ENCODE results near the gene SRBD1. TPM values are rescaled to one million over a fixed set of nuclear protein-coding genes. Genes with fewer than 3 reads are reported as not detected.

The SRBD1 gene
- total RNA-seq, 1 experiment from 2014 or later = 22.8 TPM

DNA sequence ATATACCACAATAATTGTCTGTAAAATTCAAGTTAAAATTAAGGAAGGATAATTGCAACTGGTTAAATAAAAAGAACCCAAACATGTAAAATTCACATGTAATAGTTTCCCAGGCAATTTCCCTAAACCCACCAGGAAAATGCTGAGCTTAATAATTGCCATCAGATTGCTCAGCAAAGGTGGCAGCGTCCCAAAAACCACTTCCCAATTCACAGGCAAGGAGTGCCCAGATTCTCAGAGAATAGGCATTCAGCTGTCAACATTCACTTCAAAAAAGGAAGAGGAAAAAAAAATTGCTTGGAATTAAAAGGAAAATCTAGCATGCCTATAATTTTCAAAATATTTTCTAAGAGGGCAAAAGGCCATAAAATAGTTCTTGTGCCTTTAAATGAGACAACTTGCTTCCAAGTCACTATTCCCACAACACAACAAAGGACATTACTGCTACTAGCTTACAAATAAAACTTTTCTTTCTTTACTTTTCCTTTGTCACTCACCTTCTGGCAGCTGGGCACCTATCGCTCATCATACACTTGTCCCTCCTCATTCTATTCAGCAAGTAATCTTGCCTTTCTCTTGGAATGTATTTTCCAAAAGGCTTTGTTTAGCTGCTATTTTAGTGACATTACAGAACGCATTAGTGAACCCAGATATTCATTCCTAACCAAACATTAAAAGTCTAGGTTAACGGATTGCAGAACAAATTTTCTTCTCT, 15.2 kb downstream of the SRBD1 start (continued):
- TF ChIP-seq ATF1 (CRISPR knock-in tag; IDR thresholded peaks at IDR 0.05) = no peak
- TF ChIP-seq, protein P1, sequence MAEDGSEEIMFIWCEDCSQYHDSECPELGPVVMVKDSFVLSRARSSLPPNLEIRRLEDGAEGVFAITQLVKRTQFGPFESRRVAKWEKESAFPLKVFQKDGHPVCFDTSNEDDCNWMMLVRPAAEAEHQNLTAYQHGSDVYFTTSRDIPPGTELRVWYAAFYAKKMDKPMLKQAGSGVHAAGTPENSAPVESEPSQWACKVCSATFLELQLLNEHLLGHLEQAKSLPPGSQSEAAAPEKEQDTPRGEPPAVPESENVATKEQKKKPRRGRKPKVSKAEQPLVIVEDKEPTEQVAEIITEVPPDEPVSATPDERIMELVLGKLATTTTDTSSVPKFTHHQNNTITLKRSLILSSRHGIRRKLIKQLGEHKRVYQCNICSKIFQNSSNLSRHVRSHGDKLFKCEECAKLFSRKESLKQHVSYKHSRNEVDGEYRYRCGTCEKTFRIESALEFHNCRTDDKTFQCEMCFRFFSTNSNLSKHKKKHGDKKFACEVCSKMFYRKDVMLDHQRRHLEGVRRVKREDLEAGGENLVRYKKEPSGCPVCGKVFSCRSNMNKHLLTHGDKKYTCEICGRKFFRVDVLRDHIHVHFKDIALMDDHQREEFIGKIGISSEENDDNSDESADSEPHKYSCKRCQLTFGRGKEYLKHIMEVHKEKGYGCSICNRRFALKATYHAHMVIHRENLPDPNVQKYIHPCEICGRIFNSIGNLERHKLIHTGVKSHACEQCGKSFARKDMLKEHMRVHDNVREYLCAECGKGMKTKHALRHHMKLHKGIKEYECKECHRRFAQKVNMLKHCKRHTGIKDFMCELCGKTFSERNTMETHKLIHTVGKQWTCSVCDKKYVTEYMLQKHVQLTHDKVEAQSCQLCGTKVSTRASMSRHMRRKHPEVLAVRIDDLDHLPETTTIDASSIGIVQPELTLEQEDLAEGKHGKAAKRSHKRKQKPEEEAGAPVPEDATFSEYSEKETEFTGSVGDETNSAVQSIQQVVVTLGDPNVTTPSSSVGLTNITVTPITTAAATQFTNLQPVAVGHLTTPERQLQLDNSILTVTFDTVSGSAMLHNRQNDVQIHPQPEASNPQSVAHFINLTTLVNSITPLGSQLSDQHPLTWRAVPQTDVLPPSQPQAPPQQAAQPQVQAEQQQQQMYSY (CRISPR knock-in tag; IDR thresholded peaks at IDR 0.05) = no peak
- no peak for TF ChIP-seq ZNF416 (CRISPR knock-in tag; IDR thresholded peaks at IDR 0.05)
- no peak for TF ChIP-seq EMX1 (CRISPR knock-in tag; IDR thresholded peaks at IDR 0.05)
- TF ChIP-seq TP53 (CRISPR knock-in tag; IDR thresholded peaks at IDR 0.05) = no peak
- TF ChIP-seq, protein P2, sequence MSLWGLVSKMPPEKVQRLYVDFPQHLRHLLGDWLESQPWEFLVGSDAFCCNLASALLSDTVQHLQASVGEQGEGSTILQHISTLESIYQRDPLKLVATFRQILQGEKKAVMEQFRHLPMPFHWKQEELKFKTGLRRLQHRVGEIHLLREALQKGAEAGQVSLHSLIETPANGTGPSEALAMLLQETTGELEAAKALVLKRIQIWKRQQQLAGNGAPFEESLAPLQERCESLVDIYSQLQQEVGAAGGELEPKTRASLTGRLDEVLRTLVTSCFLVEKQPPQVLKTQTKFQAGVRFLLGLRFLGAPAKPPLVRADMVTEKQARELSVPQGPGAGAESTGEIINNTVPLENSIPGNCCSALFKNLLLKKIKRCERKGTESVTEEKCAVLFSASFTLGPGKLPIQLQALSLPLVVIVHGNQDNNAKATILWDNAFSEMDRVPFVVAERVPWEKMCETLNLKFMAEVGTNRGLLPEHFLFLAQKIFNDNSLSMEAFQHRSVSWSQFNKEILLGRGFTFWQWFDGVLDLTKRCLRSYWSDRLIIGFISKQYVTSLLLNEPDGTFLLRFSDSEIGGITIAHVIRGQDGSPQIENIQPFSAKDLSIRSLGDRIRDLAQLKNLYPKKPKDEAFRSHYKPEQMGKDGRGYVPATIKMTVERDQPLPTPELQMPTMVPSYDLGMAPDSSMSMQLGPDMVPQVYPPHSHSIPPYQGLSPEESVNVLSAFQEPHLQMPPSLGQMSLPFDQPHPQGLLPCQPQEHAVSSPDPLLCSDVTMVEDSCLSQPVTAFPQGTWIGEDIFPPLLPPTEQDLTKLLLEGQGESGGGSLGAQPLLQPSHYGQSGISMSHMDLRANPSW (CRISPR knock-in tag; conservative IDR thresholded peaks at IDR 0.05; ENCODE audit: low read depth) = no peak
- no peak for TF ChIP-seq MYBL2 (CRISPR knock-in tag; IDR thresholded peaks at IDR 0.05)
- TF ChIP-seq ZNF671 (CRISPR knock-in tag; IDR thresholded peaks at IDR 0.05) = no peak
- no peak for TF ChIP-seq FOXP1 (CRISPR knock-in tag; IDR thresholded peaks at IDR 0.05; ENCODE audit: borderline replicate concordance)
- TF ChIP-seq GABPB1 (CRISPR knock-in tag; IDR thresholded peaks at IDR 0.05) = no peak
- TF ChIP-seq ETV6 (CRISPR knock-in tag; IDR thresholded peaks at IDR 0.05) = no peak

GRCh38 chr2:45591073-45591472, 20.0 kb downstream of the SRBD1 start:
- Mint-ChIP-seq H3K9me3 (no peaks in the 10 kb centered on the region), H3K36me3 (peaks cover 24% of the 10 kb centered on the region), H3K27me3 (ENCODE audit: low read depth) (no peaks in the 10 kb centered on the region), H3K27ac (no peak overlapping the region), H3K4me1 (peaks cover 27% of the 10 kb centered on the region), H3K4me3 (no peak overlapping the region)
- no peak for DNase-seq (ENCODE audit: low spot score)
- ChIA-PET POLR2A (no interaction called here), CTCF (interaction anchor here (0.7 kb wide), 1 partner anchor 314 kb away, joined by 4 read pairs; no protein-coding TSS in a partner anchor)
- no peak for ATAC-seq
- no peak for TF ChIP-seq ZNF423 (CRISPR knock-in tag; IDR thresholded peaks at IDR 0.05)
- no peak for TF ChIP-seq TP53 (CRISPR knock-in tag; IDR thresholded peaks at IDR 0.05)
- TF ChIP-seq ZSCAN18 (CRISPR knock-in tag; IDR thresholded peaks at IDR 0.05) = no peak
- no peak for TF ChIP-seq ZNF138 (CRISPR knock-in tag; conservative IDR thresholded peaks at IDR 0.05)
- no peak for TF ChIP-seq JAZF1 (CRISPR knock-in tag; IDR thresholded peaks at IDR 0.05)
- no peak for TF ChIP-seq PREB (CRISPR knock-in tag; IDR thresholded peaks at IDR 0.05; ENCODE audit: borderline replicate concordance)
- no peak for TF ChIP-seq ELF4 (CRISPR knock-in tag; IDR thresholded peaks at IDR 0.05; ENCODE audit: low read depth)
- TF ChIP-seq, protein P3, sequence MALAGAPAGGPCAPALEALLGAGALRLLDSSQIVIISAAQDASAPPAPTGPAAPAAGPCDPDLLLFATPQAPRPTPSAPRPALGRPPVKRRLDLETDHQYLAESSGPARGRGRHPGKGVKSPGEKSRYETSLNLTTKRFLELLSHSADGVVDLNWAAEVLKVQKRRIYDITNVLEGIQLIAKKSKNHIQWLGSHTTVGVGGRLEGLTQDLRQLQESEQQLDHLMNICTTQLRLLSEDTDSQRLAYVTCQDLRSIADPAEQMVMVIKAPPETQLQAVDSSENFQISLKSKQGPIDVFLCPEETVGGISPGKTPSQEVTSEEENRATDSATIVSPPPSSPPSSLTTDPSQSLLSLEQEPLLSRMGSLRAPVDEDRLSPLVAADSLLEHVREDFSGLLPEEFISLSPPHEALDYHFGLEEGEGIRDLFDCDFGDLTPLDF (CRISPR knock-in tag; IDR thresholded peaks at IDR 0.05) = no peak
- TF ChIP-seq, protein P4, sequence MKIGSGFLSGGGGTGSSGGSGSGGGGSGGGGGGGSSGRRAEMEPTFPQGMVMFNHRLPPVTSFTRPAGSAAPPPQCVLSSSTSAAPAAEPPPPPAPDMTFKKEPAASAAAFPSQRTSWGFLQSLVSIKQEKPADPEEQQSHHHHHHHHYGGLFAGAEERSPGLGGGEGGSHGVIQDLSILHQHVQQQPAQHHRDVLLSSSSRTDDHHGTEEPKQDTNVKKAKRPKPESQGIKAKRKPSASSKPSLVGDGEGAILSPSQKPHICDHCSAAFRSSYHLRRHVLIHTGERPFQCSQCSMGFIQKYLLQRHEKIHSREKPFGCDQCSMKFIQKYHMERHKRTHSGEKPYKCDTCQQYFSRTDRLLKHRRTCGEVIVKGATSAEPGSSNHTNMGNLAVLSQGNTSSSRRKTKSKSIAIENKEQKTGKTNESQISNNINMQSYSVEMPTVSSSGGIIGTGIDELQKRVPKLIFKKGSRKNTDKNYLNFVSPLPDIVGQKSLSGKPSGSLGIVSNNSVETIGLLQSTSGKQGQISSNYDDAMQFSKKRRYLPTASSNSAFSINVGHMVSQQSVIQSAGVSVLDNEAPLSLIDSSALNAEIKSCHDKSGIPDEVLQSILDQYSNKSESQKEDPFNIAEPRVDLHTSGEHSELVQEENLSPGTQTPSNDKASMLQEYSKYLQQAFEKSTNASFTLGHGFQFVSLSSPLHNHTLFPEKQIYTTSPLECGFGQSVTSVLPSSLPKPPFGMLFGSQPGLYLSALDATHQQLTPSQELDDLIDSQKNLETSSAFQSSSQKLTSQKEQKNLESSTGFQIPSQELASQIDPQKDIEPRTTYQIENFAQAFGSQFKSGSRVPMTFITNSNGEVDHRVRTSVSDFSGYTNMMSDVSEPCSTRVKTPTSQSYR (CRISPR knock-in tag; IDR thresholded peaks at IDR 0.05) = no peak
- TF ChIP-seq, protein P5, sequence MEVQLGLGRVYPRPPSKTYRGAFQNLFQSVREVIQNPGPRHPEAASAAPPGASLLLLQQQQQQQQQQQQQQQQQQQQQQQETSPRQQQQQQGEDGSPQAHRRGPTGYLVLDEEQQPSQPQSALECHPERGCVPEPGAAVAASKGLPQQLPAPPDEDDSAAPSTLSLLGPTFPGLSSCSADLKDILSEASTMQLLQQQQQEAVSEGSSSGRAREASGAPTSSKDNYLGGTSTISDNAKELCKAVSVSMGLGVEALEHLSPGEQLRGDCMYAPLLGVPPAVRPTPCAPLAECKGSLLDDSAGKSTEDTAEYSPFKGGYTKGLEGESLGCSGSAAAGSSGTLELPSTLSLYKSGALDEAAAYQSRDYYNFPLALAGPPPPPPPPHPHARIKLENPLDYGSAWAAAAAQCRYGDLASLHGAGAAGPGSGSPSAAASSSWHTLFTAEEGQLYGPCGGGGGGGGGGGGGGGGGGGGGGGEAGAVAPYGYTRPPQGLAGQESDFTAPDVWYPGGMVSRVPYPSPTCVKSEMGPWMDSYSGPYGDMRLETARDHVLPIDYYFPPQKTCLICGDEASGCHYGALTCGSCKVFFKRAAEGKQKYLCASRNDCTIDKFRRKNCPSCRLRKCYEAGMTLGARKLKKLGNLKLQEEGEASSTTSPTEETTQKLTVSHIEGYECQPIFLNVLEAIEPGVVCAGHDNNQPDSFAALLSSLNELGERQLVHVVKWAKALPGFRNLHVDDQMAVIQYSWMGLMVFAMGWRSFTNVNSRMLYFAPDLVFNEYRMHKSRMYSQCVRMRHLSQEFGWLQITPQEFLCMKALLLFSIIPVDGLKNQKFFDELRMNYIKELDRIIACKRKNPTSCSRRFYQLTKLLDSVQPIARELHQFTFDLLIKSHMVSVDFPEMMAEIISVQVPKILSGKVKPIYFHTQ (CRISPR knock-in tag; IDR thresholded peaks at IDR 0.05) = no peak

Measured in WTC11 (cell line).